ENCODE results near the gene KLK12. TPM values are rescaled to one million over a fixed set of nuclear protein-coding genes. Genes with fewer than 3 reads are reported as not detected.

The KLK12 gene
- polyA plus RNA-seq, 1 experiment, result not detected

DNA sequence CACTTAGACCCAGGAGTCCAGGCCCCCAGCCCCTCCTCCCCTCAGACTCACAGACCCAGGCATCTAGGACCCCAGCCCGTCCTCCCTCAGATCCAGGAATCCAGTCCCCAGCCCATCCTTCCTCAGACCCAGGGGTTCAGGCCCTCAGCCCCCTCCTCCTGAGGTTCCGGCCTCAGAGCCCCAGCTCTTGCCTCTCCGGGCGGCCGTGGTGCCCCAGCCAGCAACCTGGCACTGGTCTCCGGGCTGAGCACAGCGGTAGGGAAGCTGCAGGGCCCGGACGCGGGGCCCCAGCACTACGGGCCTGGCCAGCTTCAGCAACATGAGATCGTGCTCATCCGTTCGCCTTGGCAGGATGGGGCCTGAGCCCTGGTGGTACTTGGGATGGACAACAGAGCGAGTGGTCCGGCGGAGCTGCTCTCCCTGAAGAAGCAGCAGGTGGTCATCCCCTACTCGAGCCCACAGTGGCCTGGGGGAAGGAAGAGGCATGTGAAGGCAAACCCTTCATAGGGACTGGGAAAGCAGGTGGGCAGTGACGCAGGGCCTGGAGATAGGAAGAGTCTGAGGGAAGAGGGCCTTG is 19.0 kb downstream of the KLK12 start:
- no peaks in the 10 kb centered on the region for H3K36me3 ChIP-seq (ENCODE audit: control insufficient read depth, insufficient read depth, low read length)
- TF ChIP-seq, protein P1, sequence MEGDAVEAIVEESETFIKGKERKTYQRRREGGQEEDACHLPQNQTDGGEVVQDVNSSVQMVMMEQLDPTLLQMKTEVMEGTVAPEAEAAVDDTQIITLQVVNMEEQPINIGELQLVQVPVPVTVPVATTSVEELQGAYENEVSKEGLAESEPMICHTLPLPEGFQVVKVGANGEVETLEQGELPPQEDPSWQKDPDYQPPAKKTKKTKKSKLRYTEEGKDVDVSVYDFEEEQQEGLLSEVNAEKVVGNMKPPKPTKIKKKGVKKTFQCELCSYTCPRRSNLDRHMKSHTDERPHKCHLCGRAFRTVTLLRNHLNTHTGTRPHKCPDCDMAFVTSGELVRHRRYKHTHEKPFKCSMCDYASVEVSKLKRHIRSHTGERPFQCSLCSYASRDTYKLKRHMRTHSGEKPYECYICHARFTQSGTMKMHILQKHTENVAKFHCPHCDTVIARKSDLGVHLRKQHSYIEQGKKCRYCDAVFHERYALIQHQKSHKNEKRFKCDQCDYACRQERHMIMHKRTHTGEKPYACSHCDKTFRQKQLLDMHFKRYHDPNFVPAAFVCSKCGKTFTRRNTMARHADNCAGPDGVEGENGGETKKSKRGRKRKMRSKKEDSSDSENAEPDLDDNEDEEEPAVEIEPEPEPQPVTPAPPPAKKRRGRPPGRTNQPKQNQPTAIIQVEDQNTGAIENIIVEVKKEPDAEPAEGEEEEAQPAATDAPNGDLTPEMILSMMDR (IDR thresholded peaks at IDR 0.05; ENCODE audit: insufficient read depth, low read depth, low read length), result no peak
- no peak overlapping the region for H3K4me3 ChIP-seq (ENCODE audit: low read depth, low read length)
- CTCF ChIA-PET, result no interaction called here
- POLR2A ChIA-PET, result no interaction called here
- no peak for DNase-seq (ENCODE audit: low read depth)
- H3K27me3 ChIP-seq (ENCODE audit: control insufficient read depth, insufficient read depth, low read length), result peaks cover 14% of the 10 kb centered on the region

DNA sequence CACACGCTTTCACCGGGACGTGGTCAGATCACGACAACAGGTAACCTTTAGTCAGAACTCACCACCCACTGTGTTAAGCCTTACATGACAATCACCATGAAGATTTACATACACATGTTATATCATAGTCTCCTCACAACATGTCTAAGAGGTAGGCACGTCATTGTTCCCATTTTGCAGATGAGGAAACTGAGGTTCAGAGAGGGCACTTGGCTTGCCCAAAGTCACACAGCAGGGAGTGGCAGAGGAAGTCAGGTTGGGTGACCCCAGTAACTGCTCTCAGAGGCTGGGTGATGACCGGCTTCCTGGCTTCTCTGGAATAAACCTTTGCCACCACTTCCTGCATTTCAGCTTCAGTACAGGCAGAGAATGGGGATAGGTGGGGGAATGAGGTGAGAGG is 20.6 kb downstream of the KLK12 start:
- no peak for DNase-seq (ENCODE audit: low read depth)
- peaks cover 6% of the 10 kb centered on the region; the same call in 1 of the 2 replicates for H3K27me3 ChIP-seq (ENCODE audit: control insufficient read depth, insufficient read depth, low read length)
- TF ChIP-seq, protein P1 (IDR thresholded peaks at IDR 0.05; ENCODE audit: insufficient read depth, low read depth, low read length), result no peak
- ChIA-PET POLR2A (no interaction called here), CTCF (no interaction called here)
- no peak overlapping the region for H3K4me3 ChIP-seq (ENCODE audit: low read depth, low read length)
- H3K36me3 ChIP-seq (ENCODE audit: control insufficient read depth, insufficient read depth, low read length), result no peaks in the 10 kb centered on the region

DNA sequence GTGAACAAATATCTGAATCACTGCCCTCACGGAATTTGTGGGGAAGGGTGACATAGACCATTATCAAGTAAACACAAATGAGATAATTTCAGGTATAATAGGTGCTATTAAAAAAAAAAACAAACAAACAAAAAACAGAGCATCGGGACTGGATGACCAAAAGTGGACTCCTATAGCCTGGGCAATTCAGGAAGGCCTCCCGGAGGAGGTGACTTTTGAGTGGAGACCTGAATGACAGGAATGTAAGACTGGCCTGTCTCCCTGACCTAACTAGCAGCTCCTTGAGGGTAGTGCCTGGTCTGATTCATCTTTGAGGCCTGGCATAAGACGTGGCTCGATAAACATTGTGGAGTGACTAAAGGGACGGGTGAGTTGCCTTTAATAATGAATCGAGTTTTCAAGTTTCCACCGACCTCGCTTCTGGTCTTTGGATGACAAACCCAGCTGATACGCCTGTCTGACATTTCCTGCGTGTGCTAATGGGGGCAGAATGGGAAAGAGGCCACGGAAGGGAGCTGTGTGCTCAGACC is 22.1 kb downstream of the KLK12 start:
- Histone ChIP-seq H3K4me3 (ENCODE audit: low read depth, low read length) (no peak overlapping the region), H3K36me3 (ENCODE audit: control insufficient read depth, insufficient read depth, low read length) (no peaks in the 10 kb centered on the region), H3K27me3 (ENCODE audit: control insufficient read depth, insufficient read depth, low read length) (peaks cover 3% of the 10 kb centered on the region; the same call in 1 of the 2 replicates)
- POLR2A ChIA-PET, result no interaction called here
- DNase-seq (ENCODE audit: low read depth), result no peak
- TF ChIP-seq, protein P1 (IDR thresholded peaks at IDR 0.05; ENCODE audit: insufficient read depth, low read depth, low read length), result no peak
- CTCF ChIA-PET, result interaction anchor here (1.1 kb wide), 1 partner anchor 32 kb away, joined by 4 read pairs; no protein-coding TSS in a partner anchor

DNA sequence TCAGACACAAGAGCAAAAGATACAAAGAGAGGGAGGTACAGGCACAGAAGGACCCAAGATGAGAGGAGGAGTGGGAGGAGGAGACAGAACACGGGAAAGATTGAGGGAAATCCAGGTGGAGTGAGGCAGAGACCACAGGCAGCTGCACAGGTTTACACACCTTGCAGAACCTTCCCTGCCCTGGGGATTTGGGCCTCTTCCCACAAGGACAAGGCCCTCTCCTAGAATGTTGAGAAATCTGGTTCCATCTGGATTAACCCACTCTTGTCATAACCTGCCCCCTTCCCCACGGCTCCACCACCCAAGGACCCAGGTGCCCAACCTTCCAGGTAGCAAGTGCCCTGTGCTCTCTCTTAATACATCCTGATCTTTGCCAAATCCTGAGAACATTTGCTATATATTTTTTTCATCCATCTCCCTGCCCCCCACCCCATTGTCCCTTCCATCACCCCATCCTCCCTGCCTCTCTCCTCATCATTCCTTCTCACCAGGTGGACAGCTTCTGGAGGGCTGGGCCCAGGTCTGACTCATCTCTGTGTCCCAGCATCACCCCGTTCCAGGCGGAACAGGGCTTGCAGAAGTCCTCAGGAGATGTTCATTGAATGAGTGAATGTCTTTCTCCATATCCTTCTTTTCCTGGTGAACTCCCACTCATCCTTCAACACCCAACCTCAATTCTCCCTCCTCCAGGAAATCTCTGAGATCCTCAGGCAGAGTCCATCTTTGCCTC is 24.6 kb downstream of the KLK12 start:
- CTCF ChIA-PET, result no interaction called here
- no peak overlapping the region for H3K4me3 ChIP-seq (ENCODE audit: low read depth, low read length)
- DNase-seq (ENCODE audit: low read depth), result no peak
- H3K27me3 ChIP-seq (ENCODE audit: control insufficient read depth, insufficient read depth, low read length), result no peaks in the 10 kb centered on the region
- H3K36me3 ChIP-seq (ENCODE audit: control insufficient read depth, insufficient read depth, low read length), result no peaks in the 10 kb centered on the region
- POLR2A ChIA-PET, result no interaction called here
- TF ChIP-seq, protein P1 (IDR thresholded peaks at IDR 0.05; ENCODE audit: insufficient read depth, low read depth, low read length), result no peak

- POLR2A ChIA-PET, result no interaction called here
- H3K27me3 ChIP-seq (ENCODE audit: control insufficient read depth, insufficient read depth, low read length), result no peaks in the 10 kb centered on the region
- no peak overlapping the region for H3K4me3 ChIP-seq (ENCODE audit: low read depth, low read length)
- TF ChIP-seq, protein P1 (IDR thresholded peaks at IDR 0.05; ENCODE audit: insufficient read depth, low read depth, low read length), result no peak
- DNase-seq (ENCODE audit: low read depth), result no peak
- CTCF ChIA-PET, result no interaction called here
- H3K36me3 ChIP-seq (ENCODE audit: control insufficient read depth, insufficient read depth, low read length), result no peaks in the 10 kb centered on the region
Measured at GRCh38 chr19:51009061-51009891, 25.5 kb downstream of the KLK12 start.
